ENCODE results near the gene PTPRG.

DNA sequence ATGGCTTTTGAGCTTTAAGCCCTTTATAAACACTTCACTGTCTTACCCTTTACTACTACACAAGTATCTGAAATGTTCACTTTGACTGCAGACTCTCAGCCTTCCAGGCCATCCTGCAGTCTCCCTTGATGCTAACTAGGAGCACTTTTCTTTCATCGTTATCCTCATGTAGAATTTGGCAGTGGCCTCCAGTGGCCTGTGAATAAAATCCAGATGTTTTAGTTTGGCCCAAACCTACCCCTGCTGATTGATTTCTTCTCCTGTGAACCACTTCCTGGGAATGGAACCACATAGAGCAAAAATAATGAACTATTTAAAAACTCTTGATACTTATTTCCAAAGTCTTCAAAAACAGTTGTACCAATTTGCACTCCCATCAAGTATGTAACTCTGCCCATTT is 540.1 kb downstream of the PTPRG start:
- TF ChIP-seq, protein P1, sequence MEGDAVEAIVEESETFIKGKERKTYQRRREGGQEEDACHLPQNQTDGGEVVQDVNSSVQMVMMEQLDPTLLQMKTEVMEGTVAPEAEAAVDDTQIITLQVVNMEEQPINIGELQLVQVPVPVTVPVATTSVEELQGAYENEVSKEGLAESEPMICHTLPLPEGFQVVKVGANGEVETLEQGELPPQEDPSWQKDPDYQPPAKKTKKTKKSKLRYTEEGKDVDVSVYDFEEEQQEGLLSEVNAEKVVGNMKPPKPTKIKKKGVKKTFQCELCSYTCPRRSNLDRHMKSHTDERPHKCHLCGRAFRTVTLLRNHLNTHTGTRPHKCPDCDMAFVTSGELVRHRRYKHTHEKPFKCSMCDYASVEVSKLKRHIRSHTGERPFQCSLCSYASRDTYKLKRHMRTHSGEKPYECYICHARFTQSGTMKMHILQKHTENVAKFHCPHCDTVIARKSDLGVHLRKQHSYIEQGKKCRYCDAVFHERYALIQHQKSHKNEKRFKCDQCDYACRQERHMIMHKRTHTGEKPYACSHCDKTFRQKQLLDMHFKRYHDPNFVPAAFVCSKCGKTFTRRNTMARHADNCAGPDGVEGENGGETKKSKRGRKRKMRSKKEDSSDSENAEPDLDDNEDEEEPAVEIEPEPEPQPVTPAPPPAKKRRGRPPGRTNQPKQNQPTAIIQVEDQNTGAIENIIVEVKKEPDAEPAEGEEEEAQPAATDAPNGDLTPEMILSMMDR (conservative IDR thresholded peaks at IDR 0.05): no peak
- no peak for TF ChIP-seq ZFX (IDR thresholded peaks at IDR 0.05)
